Erythroblast (primary cell): ENCODE data around the gene DOCK1.

Source experiments
- DNase-seq, 2 experiments: peaks; one replicate each; lab custom pipeline; 2025; lab: John Stamatoyannopoulos, UW
- GATA1 ChIP-seq: IDR thresholded peaks from 2 replicates; pipeline ENCODE4 v1.6.1; 2011; ENCODE audit warnings: low read depth, mild to moderate bottlenecking, control low read depth, low read length, moderate library complexity
- POLR2A ChIP-seq: IDR thresholded peaks from 2 replicates; pipeline ENCODE4 v1.6.1; 2011; ENCODE audit warnings: mild to moderate bottlenecking, low read length

The DOCK1 gene

DNA sequence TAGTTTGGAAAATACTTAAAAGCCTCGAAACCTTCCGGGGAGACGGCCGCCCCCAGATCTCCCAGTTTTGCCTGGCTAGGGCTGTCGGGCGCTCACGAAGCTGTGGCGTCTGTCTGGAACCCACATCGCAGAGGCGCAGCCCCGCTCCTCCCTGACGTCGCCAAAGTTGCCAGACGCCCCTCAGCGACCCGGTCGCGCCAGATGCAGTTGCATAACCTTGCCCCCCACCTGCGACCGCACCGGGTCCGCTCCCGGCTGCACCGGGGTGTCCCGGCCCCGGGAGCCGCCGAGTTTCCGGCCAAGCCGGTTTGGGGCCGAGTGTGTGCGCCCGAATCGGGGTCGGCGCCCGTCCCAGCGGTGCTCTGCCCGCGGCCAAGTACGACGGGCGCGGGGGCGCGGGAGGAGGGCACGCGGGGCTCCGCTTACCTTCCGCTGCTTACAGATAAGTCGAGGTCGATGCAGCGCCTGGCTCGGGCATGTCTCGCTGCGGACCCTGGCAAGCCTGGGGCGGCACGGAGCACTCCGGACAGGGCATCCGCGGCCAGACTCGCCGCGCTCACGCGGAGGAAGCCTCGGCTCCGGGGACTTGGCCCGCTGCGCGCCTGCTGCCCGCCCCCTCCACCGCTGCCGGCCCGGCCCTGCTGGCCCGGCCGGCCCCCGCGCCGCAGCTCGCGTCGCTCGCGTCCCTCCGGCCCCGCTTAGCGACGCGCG is 290.5 kb downstream of the DOCK1 start:
- no peak for DNase-seq
- TF ChIP-seq GATA1 (no peak), POLR2A (no peak)

DNA sequence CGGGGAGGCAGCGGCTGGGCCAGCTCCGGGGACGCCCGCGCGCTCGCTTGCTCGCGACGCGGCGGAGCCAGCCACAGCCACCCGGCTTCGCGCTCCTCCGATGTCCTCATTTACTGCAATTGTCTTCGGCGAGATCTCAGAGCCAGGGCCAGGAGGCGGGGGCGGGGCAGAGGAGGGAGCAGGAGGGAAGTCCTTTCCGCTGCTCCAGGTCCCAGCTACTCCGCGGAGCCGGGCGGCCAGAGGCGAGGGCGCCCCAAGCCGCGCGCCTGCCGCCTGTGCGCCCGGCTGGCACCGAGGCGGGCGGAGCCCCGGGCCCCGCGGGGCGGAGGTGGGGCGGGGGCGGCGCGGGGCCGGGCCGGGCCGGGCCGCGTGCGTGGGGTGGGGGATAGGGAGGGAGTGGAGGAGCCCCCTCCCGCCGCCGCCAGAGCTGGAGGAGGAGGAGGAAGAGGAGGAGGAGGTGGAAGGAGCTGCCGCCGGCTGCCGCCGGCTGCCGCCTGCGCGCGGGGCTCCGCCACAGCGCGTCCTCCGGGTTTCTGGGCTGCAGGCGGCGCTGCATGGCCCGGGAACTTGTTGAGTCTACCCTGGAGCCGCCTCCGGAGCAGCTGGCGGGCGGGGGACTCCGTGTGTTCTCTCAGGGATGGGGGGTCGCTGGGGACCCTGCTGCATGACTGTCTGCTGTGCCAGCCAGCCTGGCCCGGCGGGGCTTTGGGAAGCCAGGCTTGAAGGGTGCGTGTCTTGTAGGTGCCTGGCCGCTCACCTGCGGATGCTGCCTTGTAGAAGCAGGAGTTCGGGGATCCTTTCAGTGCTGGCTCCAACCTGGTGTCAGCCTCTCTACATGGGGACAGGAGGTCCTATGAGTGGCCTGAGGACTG is 291.3 kb downstream of the DOCK1 start, which contains the start of gene INSYN2A:
INSYN2A (minus strand) TSS at position 310 of the 872 bp plus-strand sequence. CDS start 20,196 bp downstream, outside the sequence.
- no peak for DNase-seq

DNA sequence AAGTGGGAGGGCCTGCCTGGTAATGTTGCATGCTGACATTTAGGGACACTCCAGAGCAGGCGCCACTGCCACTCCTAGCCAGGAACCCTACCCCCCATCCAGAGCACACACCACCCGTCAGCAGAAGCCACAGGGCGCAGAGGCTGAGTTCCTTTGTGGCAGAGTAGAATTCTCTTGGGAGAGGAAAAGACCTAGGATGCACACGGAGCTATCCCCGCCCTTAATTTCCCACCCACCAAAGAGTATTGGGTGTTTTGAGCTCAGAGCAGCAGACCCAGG is 291.9 kb downstream of the DOCK1 start:
- TF ChIP-seq GATA1, result no peak
- DNase-seq, result no peak

More for the DNA sequence above, 291.3 kb downstream of the DOCK1 start, which contains the start of gene INSYN2A:
- TF ChIP-seq GATA1 (no peak), POLR2A (no peak)

DNA sequence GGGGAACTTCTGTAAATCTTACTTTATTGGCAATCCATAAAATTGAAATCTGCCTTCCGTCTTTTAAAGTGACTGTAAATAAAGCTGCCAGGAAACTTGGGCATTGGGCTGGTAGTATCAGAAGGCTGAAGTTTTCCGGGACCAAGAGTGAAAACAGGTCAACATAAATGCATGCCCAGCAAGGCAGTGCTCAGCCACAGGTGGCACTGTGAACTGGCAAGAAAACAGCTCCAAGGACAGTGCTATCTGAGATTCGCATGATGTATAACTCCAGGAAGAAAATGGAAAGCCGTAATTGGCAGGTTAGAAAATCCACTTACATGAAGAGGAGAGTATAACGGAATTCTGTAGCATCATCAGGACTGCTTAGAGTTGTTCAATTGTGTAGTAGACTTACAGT is 293.1 kb downstream of the DOCK1 start:
- DNase-seq, result no peak
- no peak for TF ChIP-seq POLR2A
- no peak for TF ChIP-seq GATA1

DNA sequence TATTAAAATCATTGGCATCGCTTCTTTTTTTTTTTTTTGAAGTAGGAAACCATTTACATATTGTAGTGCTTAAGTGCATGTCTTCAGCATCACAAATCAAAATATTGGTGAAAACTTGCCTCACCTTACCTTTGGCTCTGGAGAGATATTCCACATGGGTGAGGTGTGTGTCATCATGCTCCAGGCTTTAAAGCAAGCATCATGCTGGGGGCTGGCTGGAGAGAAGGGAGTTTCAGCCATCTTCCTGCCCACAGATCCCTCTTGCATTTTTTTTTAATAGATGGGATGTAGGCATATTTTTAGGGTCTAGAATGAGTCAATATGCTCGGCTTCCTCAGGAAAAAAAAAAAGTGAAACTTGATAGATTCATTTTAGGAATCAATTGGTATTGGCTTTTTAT is 293.5 kb downstream of the DOCK1 start:
- no peak for DNase-seq
- TF ChIP-seq POLR2A (no peak), GATA1 (no peak)

- DNase-seq, result no peak
- TF ChIP-seq GATA1, result no peak
Measured at GRCh38 chr10:127200646-127201045, 295.4 kb downstream of the DOCK1 start.

GRCh38 chr10:127203067-127203466 is 297.8 kb downstream of the DOCK1 start:
- no peak for DNase-seq
- no peak for TF ChIP-seq GATA1

GRCh38 chr10:127207081-127207480 is 301.9 kb downstream of the DOCK1 start:
- DNase-seq, result no peak
- no peak for TF ChIP-seq POLR2A
- TF ChIP-seq GATA1, result no peak

DNA sequence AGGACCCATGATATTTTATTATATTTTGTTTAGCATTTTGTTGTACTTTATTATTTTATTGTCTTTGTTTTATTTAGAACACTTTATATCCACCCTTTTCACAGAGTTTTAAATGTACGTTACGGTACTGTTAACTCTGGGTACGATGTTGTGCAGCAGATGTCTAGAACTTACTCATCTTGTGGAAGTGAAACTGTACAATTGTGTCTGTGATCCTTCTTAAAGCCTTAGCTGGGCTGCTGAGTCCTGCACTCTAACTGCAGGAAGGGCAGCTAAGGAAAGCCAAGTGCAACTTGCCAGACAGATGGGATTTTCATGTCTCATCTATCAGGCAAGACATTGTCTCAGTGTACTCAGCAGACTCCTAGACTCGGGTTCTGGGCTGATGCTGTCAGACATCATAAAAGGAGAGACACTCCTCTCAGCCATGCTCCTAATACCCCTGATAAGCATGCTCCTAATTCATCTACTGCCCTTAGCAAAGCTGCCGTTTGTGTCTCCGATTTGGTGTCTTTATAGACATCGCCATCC is 305.8 kb downstream of the DOCK1 start:
- no peak for DNase-seq
- TF ChIP-seq GATA1 (no peak), POLR2A (no peak)

DNA sequence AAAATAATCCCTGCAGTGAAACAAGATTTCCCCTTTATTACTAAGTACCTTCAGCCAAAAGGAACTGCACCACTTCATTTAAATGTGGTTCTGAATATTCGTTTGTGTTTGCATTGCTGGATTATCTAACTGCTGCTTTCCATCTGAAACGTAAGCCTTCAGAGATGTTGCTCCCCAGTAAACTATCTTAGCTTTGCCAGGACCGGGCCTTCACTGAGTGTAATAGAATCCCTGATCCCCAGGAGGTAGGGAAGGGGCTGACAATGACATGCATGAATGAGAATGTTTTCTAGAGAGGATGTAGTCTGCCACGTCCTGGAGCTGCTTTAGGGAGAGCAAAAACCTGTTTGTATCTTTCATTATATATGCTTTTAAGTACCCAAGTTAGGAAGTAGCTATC is 310.6 kb downstream of the DOCK1 start:
- DNase-seq, result no peak
- TF ChIP-seq GATA1 (no peak), POLR2A (no peak)

DNA sequence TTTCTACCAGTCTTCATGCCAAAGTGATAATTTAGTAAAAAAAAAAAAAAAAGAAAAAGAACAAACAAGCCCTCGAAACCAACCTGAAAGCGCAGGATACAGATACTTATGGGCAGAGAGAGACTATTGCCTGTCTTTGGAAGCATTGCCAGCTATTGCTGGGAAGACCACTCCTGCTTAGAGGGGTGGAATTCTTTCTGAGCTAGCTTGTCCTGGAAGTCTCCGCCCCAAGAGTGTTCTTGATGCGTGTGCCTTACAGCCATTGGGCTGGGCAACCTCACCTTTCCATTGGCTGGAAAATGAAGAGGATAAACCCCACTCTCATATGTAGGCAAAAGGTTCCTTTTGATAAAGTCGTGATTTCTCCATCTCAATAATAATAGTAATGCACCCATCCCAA is 311.0 kb downstream of the DOCK1 start:
- TF ChIP-seq POLR2A, result no peak
- TF ChIP-seq GATA1, result no peak
- DNase-seq, result no peak

DNA sequence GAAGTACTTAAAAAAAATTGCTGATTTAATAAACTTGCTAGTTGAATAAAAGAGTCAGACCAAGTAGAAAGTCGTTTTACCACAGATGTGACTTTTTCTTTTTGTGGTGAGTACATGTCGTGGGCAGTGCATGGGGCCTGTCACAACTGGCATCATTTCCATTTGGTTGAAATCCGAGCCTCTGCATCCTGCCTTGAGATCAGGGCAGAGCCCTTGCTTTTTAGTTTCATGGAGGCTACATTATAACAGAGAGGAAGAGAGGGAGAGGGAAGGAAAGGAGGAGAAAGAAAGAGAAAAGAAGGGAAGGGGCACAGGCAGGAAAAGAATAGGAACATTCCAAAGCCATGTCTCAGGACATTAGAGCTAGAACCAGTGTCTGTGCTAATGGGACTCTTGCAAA is 311.6 kb downstream of the DOCK1 start:
- DNase-seq, result no peak
- no peak for TF ChIP-seq GATA1
- no peak for TF ChIP-seq POLR2A

GRCh38 chr10:127218658-127219057 is 313.4 kb downstream of the DOCK1 start:
- TF ChIP-seq POLR2A (no peak), GATA1 (no peak)

GRCh38 chr10:127221281-127221680 is 316.1 kb downstream of the DOCK1 start:
- no peak for TF ChIP-seq GATA1
- TF ChIP-seq POLR2A, result no peak
- DNase-seq, result no peak

More at GRCh38 chr10:127218658-127219057, 313.4 kb downstream of the DOCK1 start:
- no peak for DNase-seq
